GM18909 (cell line): ENCODE measurements around the gene ARV1.
A peak's percentile ranks its signal among the peaks of the same experiment; 100 is the strongest.

Experiments used
- ATAC-seq: cut with Tn5 transposase; IDR thresholded peaks from one replicate; pipeline ENCODE4 v1.9.1; 2021; ENCODE audit warnings: mild to moderate bottlenecking; ENCODE audit not compliant: unreplicated experiment, poor library complexity

Gene ARV1

GRCh38 chr1:230978491-230979388, at the start of gene ARV1, which contains the start of gene TTC13:
Gene ARV1, plus strand, starts transcription at chr1:230979094. Its CDS starts 12 bp downstream, at chr1:230979106.
Gene TTC13, minus strand, starts transcription at chr1:230978861. Its CDS starts 31 bp downstream, at chr1:230978830.
- peak; percentile 92 for ATAC-seq

DNA sequence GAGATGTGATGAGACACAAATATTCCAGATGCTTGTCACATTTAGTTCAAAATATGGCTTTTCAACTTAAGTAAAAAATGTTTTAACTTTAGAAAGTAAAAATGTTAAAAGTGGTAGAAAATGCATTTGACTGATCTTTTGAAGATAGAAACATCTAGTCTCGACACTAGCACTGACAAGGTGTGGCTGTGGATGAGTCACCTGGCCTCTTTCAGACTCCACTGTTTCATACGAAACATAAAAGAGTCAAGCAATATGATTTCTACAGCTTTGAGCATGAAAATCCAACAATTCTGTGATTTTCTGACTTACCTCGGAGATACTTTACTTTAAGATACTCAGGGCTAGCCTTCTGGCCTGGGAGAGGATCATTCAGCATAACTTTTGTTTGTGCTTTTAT, 47.9 kb upstream of the ARV1 start:
- ATAC-seq, result no peak

DNA sequence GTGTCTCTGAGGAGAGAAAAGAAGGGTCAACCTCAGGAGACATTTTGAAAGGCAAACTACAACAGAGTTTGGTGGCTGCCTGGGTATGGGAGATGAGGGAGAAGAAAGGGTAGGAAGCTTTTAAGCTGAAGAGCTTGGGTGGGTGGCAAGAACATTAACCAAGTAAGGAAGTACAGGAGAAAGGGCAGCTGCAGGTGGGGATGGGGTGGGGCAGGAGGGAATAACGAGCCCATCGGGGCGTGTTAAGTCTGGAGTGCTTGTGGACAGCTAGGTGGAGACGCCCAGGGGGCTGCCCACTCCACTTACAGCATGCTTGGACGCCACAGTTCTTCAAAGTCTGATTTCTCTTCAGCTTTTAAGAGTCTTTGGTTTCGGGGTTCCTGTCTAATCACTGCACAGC, 43.0 kb upstream of the ARV1 start:
- ATAC-seq, result no peak

GRCh38 chr1:230936475-230936874, 42.4 kb upstream of the ARV1 start:
- ATAC-seq, result no peak

DNA sequence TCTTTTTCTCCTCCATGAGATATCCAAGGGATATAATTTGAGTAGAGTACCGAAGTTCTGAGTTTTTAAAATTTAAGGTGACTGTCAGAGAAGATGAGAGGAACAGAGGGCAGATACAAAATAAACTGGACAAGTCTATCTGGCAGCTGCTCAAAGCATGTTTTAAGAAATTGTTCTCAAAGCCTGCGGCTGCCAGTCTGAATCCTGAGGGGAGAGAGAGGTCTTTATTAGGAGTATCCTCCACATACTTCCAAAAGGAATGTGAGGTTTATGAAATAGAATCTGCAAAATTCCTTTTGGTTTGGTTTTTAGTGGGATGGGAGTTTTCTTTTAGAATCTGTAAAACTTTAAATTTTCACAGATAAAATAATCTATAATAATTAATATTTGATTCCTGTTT, 41.5 kb upstream of the ARV1 start:
- no peak for ATAC-seq

DNA sequence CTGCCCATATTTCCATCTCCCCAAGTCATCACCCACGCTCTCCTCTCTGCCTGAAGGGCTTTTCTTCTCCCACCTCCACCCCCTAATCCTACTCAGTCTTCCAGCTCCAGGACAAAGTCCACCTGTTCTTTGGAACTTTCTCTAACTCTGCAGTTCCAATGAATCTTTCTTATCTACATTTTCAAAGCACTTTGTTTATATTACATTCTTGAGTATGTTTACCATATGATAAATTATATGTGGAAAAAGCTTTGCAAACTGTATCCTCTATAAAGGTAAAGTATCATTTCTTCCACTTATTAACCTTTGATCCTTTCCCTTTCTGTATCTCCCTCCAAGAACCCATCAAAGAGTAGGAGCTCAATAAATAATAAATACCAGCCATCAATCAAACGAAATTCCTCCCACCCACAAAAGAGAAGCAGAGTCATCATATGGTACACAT, 39.9 kb upstream of the ARV1 start:
- ATAC-seq, result no peak

DNA sequence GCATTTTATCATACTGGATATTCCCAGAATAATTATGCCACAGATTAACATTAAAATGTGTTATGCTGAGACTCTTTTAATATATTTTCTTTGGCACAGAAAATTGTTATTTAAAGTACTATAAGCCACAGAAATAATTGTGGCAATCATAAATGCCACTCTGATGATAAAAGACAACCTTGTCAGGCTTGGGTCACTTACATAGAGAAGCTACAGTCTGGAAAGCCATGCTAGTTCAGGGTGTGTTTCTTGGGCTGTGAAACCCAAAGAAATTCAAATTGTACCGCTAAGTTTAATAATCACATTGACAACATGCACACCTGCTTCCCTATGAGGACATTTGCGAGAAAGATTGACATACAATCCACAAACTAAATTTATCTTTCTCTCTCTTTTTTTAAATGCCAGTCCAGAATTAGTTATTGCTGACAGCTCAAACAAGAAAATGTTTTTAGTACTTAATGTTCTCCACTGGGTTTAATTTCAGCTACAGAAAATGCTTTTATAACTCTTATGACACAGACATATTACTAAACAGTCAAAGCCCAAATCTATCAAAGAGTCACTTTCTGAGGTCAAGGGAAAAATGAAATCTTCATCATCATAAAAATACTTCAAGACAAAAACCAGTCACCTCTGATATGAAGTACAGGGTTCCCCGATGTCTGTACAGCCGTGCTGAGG, 38.9 kb upstream of the ARV1 start:
- no peak for ATAC-seq

DNA sequence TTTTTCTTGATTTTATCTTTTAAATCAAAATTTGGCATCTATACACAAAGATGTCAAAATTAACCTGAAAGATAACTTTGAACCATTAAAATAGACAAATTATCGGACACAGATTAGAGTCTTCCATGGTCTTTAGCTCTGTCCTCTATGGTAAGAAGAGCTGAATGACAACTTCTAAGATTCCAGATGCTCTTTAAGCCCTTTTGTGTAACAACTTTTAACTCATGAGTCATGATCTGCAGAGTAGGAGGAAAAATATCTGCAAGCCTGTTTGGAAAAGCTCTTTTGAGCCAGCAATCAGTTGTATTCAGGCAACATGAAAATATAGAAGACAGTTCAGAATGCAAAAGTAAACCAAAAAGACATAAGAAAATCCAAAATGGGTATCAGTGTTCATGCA, 38.0 kb upstream of the ARV1 start:
- no peak for ATAC-seq

DNA sequence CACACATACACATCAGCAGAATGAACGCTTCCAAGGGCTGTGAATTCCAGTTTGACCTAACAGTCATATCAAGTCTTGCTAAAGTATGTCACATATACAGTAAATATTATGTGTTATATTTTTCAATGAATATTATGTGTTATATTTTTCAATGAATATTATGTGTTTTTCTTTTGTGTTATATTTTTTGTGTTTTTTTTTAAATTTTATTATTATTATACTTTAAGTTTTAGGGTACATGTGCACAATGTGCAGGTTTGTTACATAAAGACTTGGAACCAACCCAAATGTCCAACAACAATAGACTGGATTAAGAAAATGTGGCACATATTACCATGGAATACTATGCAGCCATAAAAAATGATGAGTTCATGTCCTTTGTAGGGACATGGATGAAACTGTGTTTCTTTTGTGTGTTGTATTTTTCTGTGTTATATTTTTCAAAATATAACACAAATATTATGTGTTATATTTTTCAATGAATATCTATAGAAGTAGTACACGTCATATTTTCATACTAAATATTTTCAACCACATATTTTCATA, 35.8 kb upstream of the ARV1 start:
- ATAC-seq, result no peak

DNA sequence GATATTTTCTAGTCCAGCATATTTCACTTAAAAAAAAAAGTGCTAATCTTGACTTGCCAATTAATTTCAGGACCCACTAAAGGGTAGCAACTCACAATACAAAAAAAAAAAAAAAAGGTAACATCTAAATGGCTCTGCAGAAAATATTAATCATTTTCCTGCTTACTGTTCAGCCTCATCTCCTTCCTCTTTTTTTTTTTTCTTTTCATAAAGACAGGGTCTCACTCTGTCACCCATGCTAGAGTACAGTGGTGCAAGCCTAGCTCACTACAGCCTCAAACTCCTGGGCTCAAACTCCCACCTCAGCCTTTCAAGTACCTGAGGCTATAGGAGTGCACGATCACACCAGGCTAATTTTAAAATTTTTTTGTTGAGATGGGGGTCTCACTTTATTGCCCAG, 30.6 kb upstream of the ARV1 start:
- no peak for ATAC-seq

DNA sequence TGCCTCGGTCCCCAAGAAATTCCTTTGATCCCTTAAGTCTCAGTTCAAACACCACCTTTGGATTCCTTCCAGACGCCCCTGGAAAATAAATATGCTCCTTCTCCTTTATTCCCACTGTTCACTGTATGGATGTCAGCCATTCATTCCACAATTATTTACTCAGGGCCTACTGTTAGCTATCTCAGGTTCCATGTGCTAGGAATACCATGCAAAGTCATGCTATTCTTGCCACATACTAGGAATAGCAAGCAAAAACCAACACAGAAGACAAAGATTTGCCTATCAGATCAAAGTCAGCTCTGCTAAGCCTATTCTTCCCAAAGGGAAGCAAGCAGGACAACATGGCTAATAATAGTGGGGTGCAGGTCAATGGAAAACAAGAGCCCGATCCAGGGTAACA, 30.0 kb upstream of the ARV1 start:
- ATAC-seq, result no peak

DNA sequence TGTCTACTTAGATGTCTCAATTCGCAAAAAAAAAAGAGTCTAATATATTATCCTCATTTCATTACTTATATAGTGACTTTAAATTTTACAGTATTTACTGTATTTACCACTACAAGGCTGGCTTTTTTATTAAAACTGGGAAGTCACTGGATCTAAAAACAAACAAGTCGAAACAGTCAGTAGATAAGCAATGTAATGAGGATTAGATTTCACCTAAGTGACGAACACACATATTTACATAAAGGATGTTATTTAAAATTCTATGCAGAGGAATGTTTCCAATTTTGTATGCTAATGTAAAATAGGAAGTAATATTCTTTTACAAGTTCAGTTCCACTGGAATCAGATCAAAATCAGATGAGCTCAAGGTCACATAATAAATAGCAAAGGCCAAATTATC, 28.5 kb upstream of the ARV1 start:
- no peak for ATAC-seq

DNA sequence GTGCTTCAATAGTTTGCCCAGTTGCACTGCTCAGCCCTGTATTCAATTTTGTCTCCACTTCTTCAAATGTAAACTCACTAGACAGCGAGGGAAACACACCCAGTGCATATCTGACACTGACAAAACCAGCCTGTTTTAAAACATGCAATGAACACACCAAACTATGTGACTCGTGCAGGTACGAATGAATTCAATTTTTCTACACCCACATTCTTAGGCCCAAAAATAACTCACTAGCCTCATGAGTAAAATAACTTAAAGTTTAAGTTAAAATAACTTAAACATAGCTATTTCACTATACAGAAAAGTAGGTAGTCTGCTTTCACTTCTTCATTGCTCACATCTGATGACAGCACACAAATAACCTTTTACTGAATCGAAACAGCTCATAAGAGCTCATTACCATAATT, 21.3 kb upstream of the ARV1 start:
- ATAC-seq, result peak; percentile 67

DNA sequence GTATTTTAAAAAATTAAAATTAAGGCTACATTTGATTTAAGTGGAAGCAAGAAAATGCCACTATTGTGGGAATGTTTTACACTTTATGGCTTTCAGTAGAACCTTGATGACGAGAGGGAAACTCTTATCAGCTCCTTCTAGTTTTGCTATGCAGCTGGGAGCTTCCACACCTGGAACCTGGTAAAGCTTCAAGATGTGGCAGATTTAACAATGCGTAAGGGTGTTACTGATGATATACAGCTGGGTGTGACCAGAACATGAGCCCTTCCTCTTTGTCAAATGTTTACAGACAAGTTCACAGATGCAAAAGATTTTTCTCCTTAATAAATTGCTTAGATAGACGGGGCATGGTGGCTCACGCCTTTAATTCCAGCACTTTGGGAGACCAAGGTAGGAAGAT, 20.5 kb upstream of the ARV1 start:
- ATAC-seq, result no peak

DNA sequence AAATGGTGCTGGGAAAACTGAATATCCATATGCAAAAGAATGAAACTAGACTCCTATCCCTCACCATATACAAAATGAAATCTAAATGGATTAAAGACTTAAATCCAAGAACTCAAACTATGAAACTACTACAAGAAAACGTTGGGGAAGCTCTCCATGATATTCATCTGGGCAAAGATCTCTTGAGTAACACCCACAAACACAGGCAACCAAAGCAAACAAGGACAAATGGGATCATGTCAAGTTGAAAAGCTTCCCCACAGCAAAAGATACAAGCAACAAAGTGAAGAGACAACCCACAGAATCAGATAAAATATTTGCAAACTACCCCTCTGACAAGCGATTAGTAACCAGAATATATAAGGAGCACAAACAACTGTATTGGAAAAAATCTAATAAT, 14.0 kb upstream of the ARV1 start:
- ATAC-seq, result no peak

GRCh38 chr1:230965535-230965934, 13.4 kb upstream of the ARV1 start:
- no peak for ATAC-seq

DNA sequence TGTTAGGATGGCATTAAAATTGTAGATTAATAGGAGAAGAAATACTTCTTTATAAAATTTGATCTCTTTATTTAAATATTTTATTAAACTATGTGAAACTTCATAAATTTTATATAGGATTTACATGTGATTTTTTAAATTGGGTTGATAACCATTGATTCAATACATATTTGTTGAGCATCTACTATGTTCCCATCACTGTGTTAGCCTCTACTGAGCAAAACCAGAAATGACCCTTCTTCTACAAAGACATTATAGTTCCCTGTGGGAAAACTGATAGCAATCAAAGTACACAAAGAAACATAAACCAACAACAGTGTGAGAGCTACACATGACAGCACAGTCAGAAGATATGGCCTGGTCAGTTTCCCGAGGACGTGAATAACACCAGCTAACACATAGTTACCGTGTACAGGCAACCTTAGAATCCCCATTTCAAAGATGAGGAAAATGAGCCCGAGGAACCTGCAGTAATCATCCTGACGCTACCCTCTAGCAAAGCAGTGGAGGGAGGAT, 12.5 kb upstream of the ARV1 start:
- no peak for ATAC-seq

DNA sequence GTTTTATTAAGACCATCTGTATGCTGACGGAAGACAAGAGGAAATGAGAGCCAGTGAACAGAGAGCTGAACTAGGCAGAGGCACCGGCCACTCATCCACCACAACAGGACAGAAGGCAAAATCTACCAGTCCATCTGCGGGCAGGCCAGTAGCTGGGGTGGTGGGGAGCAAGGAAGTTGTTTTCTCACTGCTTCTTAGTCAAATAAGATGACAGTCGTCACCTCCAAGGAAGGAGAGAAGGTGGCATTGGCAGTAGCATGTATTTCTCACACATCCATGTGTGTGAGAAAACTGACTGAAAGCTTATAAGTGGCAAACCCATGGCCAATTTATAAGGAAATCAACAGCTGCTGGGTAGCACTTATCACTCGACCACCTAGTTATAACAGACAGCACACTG, 8.5 kb upstream of the ARV1 start:
- no peak for ATAC-seq

GRCh38 chr1:230971771-230972170, 7.1 kb upstream of the ARV1 start:
- ATAC-seq, result no peak

DNA sequence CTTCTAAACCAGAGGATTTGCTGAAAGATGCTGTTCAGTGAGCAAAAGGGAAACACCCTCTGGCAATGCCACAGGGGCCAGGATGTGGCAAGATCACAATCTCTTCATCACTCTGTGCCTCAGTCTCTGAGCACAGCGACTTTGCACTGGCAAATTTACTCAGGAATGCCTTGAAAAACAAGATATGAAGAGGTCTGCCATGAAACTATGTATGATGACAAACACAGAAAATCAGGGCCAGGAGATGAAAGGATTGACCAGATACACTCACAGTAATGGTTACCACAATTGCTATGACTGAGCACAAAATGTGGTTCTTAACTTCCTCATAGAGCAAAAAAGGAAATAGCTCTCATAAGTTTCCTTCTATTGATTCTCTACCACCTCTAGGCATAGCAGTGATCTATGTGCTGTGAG, 6.0 kb upstream of the ARV1 start:
- peak; percentile 82 for ATAC-seq

DNA sequence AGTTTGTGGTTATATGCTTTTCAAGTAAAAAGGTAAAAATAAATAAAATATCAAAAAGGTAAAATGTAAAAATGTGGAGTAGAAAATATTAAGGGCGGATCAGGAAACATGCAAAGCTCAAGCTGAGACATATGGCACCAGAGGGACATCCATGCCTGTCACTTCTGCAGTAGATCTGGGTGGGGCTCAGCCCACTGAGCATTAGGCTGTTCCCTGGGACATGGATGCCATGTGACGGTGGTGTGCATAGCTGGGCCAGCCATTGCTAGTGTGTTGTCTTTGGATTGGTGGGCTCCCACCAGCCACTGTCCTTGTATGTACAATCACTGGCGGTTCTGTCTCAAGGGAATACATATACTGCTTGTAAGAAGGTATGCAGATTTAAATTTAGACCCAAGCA, 3.3 kb upstream of the ARV1 start:
- no peak for ATAC-seq
